ENCODE measurements around the gene CELSR2. TPM values are rescaled to one million over a fixed set of nuclear protein-coding genes. Genes with fewer than 3 reads are reported as not detected.
A peak's percentile ranks its signal among the peaks of the same experiment; 100 is the strongest.

Gene CELSR2
- total and polyA plus RNA-seq, 11 donors = 1.6 to 11.9 (median 7.4) TPM

DNA sequence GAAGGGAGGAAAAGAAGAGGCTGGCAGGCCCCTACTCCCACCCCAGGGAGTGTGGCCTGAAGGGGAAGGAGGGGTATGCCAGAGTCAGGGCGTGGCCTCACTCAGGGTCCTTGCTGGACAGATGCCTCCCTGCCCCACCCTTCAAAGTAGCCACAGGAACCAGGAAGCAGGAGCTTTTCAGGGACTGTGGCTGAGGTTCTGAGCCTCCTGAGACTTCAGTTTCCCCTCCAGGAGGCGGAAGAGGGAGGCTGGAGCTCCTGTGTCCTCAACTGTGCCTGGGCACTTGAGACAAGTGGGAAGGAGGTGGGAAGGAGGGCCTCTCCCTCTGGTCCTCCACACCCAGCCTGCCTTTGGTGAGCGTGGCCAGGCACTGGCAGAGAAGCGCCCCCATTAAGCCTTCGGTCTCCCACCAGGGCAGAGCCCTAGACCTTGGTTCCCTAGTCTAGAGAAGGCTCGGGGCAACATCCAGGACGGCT, 5.3 kb downstream of the CELSR2 start:
- peak overlapping the region in 8 of 12 donors; percentile 29 to 87 (median 70) for H3K27ac ChIP-seq
- WGBS, 4 donors = 67 to 84% (median 73%) methylated on average over 5 to 7 of the region's 7 CpGs
- H3K36me3 ChIP-seq = no peaks in the 10 kb centered on the region
- no peaks in the 10 kb centered on the region for H3K9me3 ChIP-seq
- TF ChIP-seq, protein P1, sequence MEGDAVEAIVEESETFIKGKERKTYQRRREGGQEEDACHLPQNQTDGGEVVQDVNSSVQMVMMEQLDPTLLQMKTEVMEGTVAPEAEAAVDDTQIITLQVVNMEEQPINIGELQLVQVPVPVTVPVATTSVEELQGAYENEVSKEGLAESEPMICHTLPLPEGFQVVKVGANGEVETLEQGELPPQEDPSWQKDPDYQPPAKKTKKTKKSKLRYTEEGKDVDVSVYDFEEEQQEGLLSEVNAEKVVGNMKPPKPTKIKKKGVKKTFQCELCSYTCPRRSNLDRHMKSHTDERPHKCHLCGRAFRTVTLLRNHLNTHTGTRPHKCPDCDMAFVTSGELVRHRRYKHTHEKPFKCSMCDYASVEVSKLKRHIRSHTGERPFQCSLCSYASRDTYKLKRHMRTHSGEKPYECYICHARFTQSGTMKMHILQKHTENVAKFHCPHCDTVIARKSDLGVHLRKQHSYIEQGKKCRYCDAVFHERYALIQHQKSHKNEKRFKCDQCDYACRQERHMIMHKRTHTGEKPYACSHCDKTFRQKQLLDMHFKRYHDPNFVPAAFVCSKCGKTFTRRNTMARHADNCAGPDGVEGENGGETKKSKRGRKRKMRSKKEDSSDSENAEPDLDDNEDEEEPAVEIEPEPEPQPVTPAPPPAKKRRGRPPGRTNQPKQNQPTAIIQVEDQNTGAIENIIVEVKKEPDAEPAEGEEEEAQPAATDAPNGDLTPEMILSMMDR (IDR thresholded peaks at IDR 0.05) = no peak
- no peak for TF ChIP-seq POLR2A (IDR thresholded peaks at IDR 0.05)
- peaks cover 0 to 13% (median 0%) of the 10 kb centered on the region in 9 donors for H3K27me3 ChIP-seq
- H3K4me3 ChIP-seq = no peak overlapping the region
- H3K4me1 ChIP-seq = peaks cover 0 to 33% (median 18%) of the 10 kb centered on the region in 12 donors
- peak in 2 of 5 donors; percentile 20 to 37 for DNase-seq
- peak in 1 of 4 donors; percentile 8 for ATAC-seq
- intact Hi-C loops (cut with DNase I) = loop anchor here in 1 of 10 donors (10.0 kb wide), 1 partner anchor 140 kb away; the partner anchor contains the start of gene ELAPOR1

DNA sequence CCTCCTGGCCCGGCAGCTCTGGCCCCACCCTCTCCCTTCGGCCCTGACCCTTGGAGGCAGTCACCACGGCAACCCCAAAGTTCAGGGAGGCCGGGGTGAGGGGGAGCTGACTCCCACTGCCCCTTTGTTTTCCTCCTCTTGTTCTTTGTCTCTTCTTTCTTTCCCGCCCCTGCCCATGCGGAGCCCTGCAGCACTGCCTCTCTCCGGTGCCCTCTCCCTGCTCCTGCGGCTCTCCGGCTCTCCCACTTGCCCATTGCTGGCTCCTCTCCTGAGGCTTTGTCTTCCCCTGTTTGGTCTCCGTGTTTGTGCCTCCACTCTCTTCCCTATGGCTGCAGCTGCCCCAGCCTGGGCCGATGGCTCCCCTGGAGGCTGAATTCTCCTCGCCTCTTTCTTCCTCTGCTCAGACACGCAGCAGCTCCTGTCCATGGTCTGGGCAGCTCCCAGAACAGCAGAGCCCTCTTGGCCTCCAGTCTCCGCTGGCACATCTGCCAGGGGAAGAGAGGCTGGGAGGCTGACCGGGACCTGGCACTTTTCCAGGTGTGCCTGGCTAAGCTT, 5.8 kb downstream of the CELSR2 start:
- peaks cover 0 to 28% (median 17%) of the 10 kb centered on the region in 12 donors for H3K4me1 ChIP-seq
- 69 to 72% (median 71%) methylated on average over 15 of the region's 15 CpGs for WGBS, 4 donors
- peak in 1 of 5 donors; percentile 29 for DNase-seq

DNA sequence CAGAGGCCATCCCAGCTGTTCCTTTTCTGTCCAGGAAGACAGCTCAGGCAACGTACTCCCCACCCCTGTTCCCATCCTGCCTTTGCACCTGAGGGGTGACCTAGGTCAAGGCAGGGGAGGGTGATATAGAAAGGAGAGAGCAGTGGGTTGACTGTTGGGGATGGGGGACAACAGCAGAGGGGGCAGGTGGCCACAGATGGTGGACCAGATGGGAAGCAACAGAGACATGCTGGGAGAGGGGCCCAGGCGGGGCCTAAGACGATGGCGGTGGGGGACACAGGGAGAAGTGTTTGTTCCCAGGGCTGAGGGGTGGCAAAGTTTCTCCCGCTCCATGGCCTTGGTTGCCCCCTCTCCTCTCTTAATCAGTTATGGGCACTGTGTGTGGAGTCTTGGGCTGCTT, 6.3 kb downstream of the CELSR2 start:
- H3K4me3 ChIP-seq = no peak overlapping the region
- no peaks in the 10 kb centered on the region for H3K9me3 ChIP-seq
- DNase-seq (no peak), ATAC-seq (no peak)
- H3K27ac ChIP-seq = no peak overlapping the region
- intact Hi-C loops (cut with DNase I) = loop anchor here in 1 of 10 donors (10.0 kb wide), 1 partner anchor 141 kb away; the partner anchor contains the start of gene ELAPOR1
- no peak for TF ChIP-seq POLR2A (IDR thresholded peaks at IDR 0.05)
- TF ChIP-seq, protein P1 (IDR thresholded peaks at IDR 0.05) = no peak
- 90 to 94% (median 92%) methylated on average over 5 of the region's 5 CpGs for WGBS, 4 donors
- peaks cover 0 to 3% (median 0%) of the 10 kb centered on the region in 9 donors for H3K27me3 ChIP-seq
- no peaks in the 10 kb centered on the region for H3K36me3 ChIP-seq
- H3K4me1 ChIP-seq = peaks cover 0 to 25% (median 16%) of the 10 kb centered on the region in 12 donors

More for the DNA sequence above, 5.8 kb downstream of the CELSR2 start:
- Histone ChIP-seq H3K9me3 (no peaks in the 10 kb centered on the region), H3K27ac (peak overlapping the region in 5 of 12 donors; percentile 61 to 87 (median 83)), H3K4me3 (no peak overlapping the region), H3K36me3 (no peaks in the 10 kb centered on the region), H3K27me3 (peaks cover 0 to 8% (median 0%) of the 10 kb centered on the region in 9 donors)
- TF ChIP-seq POLR2A (IDR thresholded peaks at IDR 0.05) = no peak
- TF ChIP-seq, protein P1 (IDR thresholded peaks at IDR 0.05) = no peak
- intact Hi-C loops (cut with DNase I) = loop anchor here in 1 of 10 donors (10.0 kb wide), 1 partner anchor 140 kb away; the partner anchor contains the start of gene ELAPOR1
- no peak for ATAC-seq

DNA sequence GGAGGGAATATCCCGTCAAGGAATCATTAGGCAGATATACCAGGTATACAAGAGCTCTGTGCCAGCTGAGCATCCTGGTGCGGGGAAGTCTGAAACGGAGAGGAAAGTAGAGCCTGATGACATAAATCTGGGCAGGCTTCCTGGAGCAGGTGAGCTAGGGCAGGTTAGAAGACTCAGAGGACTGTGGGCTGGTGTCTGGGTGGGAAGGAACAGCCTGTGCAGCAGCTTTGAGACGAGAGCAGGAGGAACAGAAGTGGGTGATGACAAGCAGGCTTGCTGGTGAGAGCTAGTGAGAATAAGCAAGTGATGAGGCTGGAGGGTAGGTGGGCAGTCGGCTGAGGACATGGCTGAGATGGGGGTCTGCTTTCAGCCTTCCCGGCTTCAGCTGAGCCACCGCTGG, 6.7 kb downstream of the CELSR2 start:
- H3K4me3 ChIP-seq = no peak overlapping the region
- ATAC-seq (no peak), DNase-seq (no peak)
- 74 to 89% (median 84%) methylated on average over 7 of the region's 7 CpGs for WGBS, 4 donors
- TF ChIP-seq, protein P1 (IDR thresholded peaks at IDR 0.05) = no peak
- TF ChIP-seq POLR2A (IDR thresholded peaks at IDR 0.05) = no peak
- no peaks in the 10 kb centered on the region for H3K9me3 ChIP-seq
- intact Hi-C loops (cut with DNase I) = loop anchor here in 1 of 10 donors (10.0 kb wide), 1 partner anchor 141 kb away; the partner anchor contains the start of gene ELAPOR1
- H3K36me3 ChIP-seq = no peaks in the 10 kb centered on the region
- peaks cover 0 to 25% (median 16%) of the 10 kb centered on the region in 12 donors for H3K4me1 ChIP-seq
- H3K27ac ChIP-seq = no peak overlapping the region
- no peaks in the 10 kb centered on the region for H3K27me3 ChIP-seq
